ENCODE results near the gene MMEL1. TPM values are rescaled to one million over a fixed set of nuclear protein-coding genes. Genes with fewer than 3 reads are reported as not detected.
A peak's percentile ranks its signal among the peaks of the same experiment; 100 is the strongest.
"Not testable (repeated sequence)": the region's sequence is repeated elsewhere in the genome, so short reads cannot be mapped to it uniquely, and the experiment has no call there.

Gene MMEL1
- polyA plus RNA-seq, 4 donors, result 7.6 to 35.4 (median 22.7) TPM

GRCh38 chr1:2570332-2570731 is 62.5 kb downstream of the MMEL1 start:
- 85 to 91% (median 88%) methylated on average over 17 of the region's 17 CpGs for WGBS, 3 donors
- Histone ChIP-seq H3K9me3 (ENCODE audit: control insufficient read depth in 2 of 2, insufficient read depth in 1 of 2, low read depth in 1 of 2, low read length in 1 of 2) (peaks cover 0 to 50% of the 10 kb centered on the region in 2 donors), H3K4me1 (ENCODE audit: control insufficient read depth in 3 of 3, insufficient read depth in 2 of 3, low read depth in 1 of 3, low read length in 2 of 3) (peaks cover 0 to 33% (median 2%) of the 10 kb centered on the region in 3 donors), H3K4me3 (ENCODE audit: low read depth in 1 of 3, low read length in 3 of 3) (no peak overlapping the region), H3K27me3 (ENCODE audit: control insufficient read depth in 3 of 3, insufficient read depth in 3 of 3, low read length in 3 of 3) (no peaks in the 10 kb centered on the region), H3K27ac (ENCODE audit: low read depth in 1 of 3, low read length in 2 of 3) (no peak overlapping the region), H3K36me3 (ENCODE audit: control insufficient read depth in 3 of 3, insufficient read depth in 2 of 3, low read depth in 1 of 3, low read length in 3 of 3) (peaks cover 0 to 15% (median 0%) of the 10 kb centered on the region in 3 donors)
- DNase-seq (no peak), FAIRE-seq (no peak)

DNA sequence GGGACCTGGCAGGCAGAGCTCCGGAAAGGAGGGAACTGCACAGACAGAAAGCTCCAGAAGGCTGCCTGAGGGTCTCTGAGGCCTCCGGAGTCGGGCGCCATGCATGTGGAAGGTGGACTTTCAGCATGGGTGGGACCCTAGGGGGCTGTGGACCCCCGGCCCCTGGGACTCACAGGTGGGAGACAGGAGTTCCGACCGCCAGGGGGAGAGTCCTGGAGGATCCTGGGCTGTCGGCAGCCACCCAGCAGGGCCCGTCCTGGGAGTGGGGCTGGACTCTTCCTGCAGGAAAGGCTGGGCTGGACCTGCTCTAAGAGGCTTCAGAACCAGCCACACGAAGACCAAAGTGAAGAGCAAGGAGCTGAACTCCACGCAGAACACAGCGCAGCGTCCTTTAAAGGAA is 63.1 kb downstream of the MMEL1 start:
- Histone ChIP-seq H3K36me3 (ENCODE audit: control insufficient read depth in 3 of 3, insufficient read depth in 2 of 3, low read depth in 1 of 3, low read length in 3 of 3) (peaks cover 0 to 15% (median 0%) of the 10 kb centered on the region in 3 donors), H3K9me3 (ENCODE audit: control insufficient read depth in 2 of 2, insufficient read depth in 1 of 2, low read depth in 1 of 2, low read length in 1 of 2) (peaks cover 0 to 44% of the 10 kb centered on the region in 2 donors), H3K4me1 (ENCODE audit: control insufficient read depth in 3 of 3, insufficient read depth in 2 of 3, low read depth in 1 of 3, low read length in 2 of 3) (peaks cover 0 to 34% (median 2%) of the 10 kb centered on the region in 3 donors)
- H3K27ac ChIP-seq (ENCODE audit: low read depth in 1 of 3, low read length in 2 of 3); H3K27me3 ChIP-seq (ENCODE audit: control insufficient read depth in 3 of 3, insufficient read depth in 3 of 3, low read length in 3 of 3); FAIRE-seq; DNase-seq; H3K4me3 ChIP-seq (ENCODE audit: low read depth in 1 of 3, low read length in 3 of 3): not testable (repeated sequence)
- WGBS, 3 donors, result 79 to 84% (median 81%) methylated on average over 11 to 13 of the region's 13 CpGs

- no peak for DNase-seq
- Histone ChIP-seq H3K27me3 (ENCODE audit: control insufficient read depth in 3 of 3, insufficient read depth in 3 of 3, low read length in 3 of 3) (no peaks in the 10 kb centered on the region), H3K27ac (ENCODE audit: low read depth in 1 of 3, low read length in 2 of 3) (no peak overlapping the region), H3K9me3 (ENCODE audit: control insufficient read depth in 2 of 2, insufficient read depth in 1 of 2, low read depth in 1 of 2, low read length in 1 of 2) (peaks cover 0 to 38% of the 10 kb centered on the region in 2 donors), H3K4me3 (ENCODE audit: low read depth in 1 of 3, low read length in 3 of 3) (no peak overlapping the region), H3K36me3 (ENCODE audit: control insufficient read depth in 3 of 3, insufficient read depth in 2 of 3, low read depth in 1 of 3, low read length in 3 of 3) (peaks cover 0 to 21% (median 0%) of the 10 kb centered on the region in 3 donors), H3K4me1 (ENCODE audit: control insufficient read depth in 3 of 3, insufficient read depth in 2 of 3, low read depth in 1 of 3, low read length in 2 of 3) (peaks cover 0 to 38% (median 2%) of the 10 kb centered on the region in 3 donors)
- WGBS, 3 donors, result 86 to 88% (median 87%) methylated on average over 15 to 17 of the region's 17 CpGs
- no peak for FAIRE-seq
These were observed 63.8 kb downstream of the MMEL1 start for GRCh38 chr1:2569060-2569459.

DNA sequence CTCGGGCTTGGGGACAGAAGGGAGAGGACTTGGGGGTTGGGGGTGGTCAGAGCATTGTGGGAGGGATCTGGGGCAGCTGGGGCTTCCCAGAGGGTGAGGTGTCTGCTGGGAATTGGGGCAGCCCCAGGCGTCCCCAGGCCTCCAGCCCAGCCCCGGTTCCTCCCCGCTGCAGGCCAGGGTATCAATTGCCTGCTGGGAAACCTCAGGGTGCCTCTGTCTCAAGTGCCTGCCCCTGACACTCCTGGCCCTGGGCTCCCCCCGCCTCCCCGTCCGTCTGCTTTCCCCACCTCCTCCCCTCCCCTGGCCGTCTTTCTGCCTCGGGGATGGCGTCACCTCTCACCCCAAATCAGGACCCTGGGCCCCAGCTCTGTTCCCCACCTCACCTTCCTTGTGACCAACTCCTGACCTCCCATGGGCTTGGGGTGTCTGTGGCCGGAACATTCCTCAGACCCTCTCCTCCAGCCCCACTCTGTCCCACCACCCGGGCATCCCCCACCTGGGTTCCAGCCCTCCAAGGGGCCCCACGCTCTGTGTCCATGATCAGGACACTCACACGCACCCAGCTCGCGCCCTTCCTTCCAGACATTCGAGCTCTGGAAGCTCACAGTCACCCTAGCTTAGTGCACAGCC is 64.5 kb downstream of the MMEL1 start:
- H3K27ac ChIP-seq (ENCODE audit: low read depth in 1 of 3, low read length in 2 of 3); H3K27me3 ChIP-seq (ENCODE audit: control insufficient read depth in 3 of 3, insufficient read depth in 3 of 3, low read length in 3 of 3); H3K4me3 ChIP-seq (ENCODE audit: low read depth in 1 of 3, low read length in 3 of 3); DNase-seq; FAIRE-seq: not testable (repeated sequence)
- Histone ChIP-seq H3K4me1 (ENCODE audit: control insufficient read depth in 3 of 3, insufficient read depth in 2 of 3, low read depth in 1 of 3, low read length in 2 of 3) (peaks cover 0 to 45% (median 2%) of the 10 kb centered on the region in 3 donors), H3K36me3 (ENCODE audit: control insufficient read depth in 3 of 3, insufficient read depth in 2 of 3, low read depth in 1 of 3, low read length in 3 of 3) (peaks cover 2 to 29% (median 4%) of the 10 kb centered on the region in 3 donors), H3K9me3 (ENCODE audit: control insufficient read depth in 2 of 2, insufficient read depth in 1 of 2, low read depth in 1 of 2, low read length in 1 of 2) (peaks cover 0 to 30% of the 10 kb centered on the region in 2 donors)
- WGBS, 3 donors, result 45 to 57% (median 47%) methylated on average over 4 to 12 of the region's 17 CpGs

DNA sequence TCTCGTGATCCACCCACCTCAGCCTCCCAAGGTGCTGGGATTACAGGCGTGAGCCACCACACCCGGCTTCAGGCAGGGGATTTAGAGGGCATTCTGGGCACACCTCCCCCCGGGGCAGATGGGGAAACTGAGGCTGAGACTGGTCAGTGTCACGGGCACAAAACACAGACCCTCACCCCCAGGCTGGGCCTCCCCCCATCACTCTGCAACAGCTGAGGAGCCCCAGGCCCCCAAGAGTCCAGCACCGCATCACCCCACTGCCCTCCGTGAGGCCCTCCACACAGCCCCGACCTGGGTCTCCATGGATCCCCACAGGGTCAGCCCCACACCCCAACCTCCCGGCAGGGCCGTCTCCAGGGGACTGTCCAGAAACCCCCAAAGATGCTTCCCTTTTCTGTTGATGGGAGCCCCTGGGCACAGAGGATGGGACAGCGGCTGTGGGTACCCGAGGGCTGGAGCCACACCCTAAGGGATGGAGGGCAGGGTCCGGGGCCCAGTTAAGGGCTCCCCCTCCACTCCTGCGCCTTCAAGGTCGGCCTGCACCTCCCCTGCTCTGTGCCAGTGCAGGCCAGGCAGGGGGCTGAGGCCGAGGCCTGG is 65.6 kb downstream of the MMEL1 start:
- Histone ChIP-seq H3K4me1 (ENCODE audit: control insufficient read depth in 3 of 3, insufficient read depth in 2 of 3, low read depth in 1 of 3, low read length in 2 of 3) (peaks cover 0 to 57% (median 2%) of the 10 kb centered on the region in 3 donors), H3K36me3 (ENCODE audit: control insufficient read depth in 3 of 3, insufficient read depth in 2 of 3, low read depth in 1 of 3, low read length in 3 of 3) (peaks cover 5 to 40% (median 8%) of the 10 kb centered on the region in 3 donors), H3K4me3 (ENCODE audit: low read depth in 1 of 3, low read length in 3 of 3) (no peak overlapping the region), H3K9me3 (ENCODE audit: control insufficient read depth in 2 of 2, insufficient read depth in 1 of 2, low read depth in 1 of 2, low read length in 1 of 2) (peaks cover 0 to 20% of the 10 kb centered on the region in 2 donors), H3K27me3 (ENCODE audit: control insufficient read depth in 3 of 3, insufficient read depth in 3 of 3, low read length in 3 of 3) (no peaks in the 10 kb centered on the region), H3K27ac (ENCODE audit: low read depth in 1 of 3, low read length in 2 of 3) (no peak overlapping the region)
- WGBS, 3 donors, result 67 to 77% (median 69%) methylated on average over 14 to 16 of the region's 16 CpGs
- FAIRE-seq (no peak), DNase-seq (no peak)

DNA sequence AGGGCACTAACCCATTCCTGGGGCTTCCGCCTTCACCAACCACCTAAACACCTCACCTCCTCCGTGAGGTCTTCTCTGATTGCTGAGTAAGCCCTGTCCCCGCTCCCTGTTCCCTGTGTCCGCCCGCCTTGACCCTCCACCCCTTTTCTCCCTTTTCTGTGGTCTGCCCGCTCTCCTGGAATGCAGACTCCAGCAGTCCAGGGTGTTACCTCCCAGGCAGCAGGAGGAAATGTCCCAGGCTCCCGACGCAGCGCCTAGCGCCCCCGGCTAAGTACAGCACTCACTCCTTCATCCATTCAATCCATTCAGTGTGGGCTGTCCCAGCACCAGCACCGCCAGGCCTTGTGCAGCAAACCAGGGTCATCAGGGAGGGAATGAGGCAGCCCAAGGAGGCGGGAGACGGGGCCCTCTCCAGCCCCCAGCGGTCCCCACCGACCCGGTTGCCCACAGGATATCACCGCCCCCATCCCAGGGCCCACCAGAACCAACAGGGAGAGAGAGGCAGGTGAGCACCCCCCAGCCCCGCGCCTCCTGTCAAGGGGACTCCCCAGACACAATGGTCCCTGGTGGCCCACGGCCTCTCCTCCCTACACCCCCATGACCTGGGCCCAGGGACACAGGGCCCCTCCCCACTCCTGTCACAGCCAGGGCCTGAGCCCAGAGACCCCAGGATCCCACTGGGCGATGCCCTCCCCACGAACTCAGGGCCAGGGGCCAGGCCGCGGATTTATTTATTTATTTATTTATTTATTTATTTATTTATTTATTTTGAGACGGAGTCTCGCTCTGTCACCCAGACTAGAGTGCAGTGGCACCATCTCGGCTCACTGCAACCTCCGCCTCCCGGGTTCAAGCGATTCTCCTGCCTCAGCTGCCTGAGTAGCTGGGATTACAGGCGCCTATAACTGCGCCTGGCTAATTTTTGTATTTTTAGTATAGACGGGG is 66.4 kb downstream of the MMEL1 start:
- no peak for FAIRE-seq

GRCh38 chr1:2564815-2565374 is 67.9 kb downstream of the MMEL1 start:
- Histone ChIP-seq H3K4me1 (ENCODE audit: control insufficient read depth in 3 of 3, insufficient read depth in 2 of 3, low read depth in 1 of 3, low read length in 2 of 3) (peaks cover 0 to 73% (median 0%) of the 10 kb centered on the region in 3 donors), H3K36me3 (ENCODE audit: control insufficient read depth in 3 of 3, insufficient read depth in 2 of 3, low read depth in 1 of 3, low read length in 3 of 3) (peaks cover 8 to 58% (median 11%) of the 10 kb centered on the region in 3 donors), H3K9me3 (ENCODE audit: control insufficient read depth in 2 of 2, insufficient read depth in 1 of 2, low read depth in 1 of 2, low read length in 1 of 2) (no peaks in the 10 kb centered on the region), H3K27me3 (ENCODE audit: control insufficient read depth in 3 of 3, insufficient read depth in 3 of 3, low read length in 3 of 3) (no peaks in the 10 kb centered on the region), H3K4me3 (ENCODE audit: low read depth in 1 of 3, low read length in 3 of 3) (no peak overlapping the region), H3K27ac (ENCODE audit: low read depth in 1 of 3, low read length in 2 of 3) (peak overlapping the region in 2 of 3 donors; percentile 0 to 92)
- 19 to 44% (median 27%) methylated on average over 14 of the region's 14 CpGs for WGBS, 3 donors
- FAIRE-seq (no peak), DNase-seq (peak; percentile 85 to 89)

More for the DNA sequence above, 66.4 kb downstream of the MMEL1 start:
- WGBS, 3 donors, result 60 to 76% (median 74%) methylated on average over 27 to 34 of the region's 34 CpGs
- Histone ChIP-seq H3K36me3 (ENCODE audit: control insufficient read depth in 3 of 3, insufficient read depth in 2 of 3, low read depth in 1 of 3, low read length in 3 of 3) (peaks cover 8 to 48% (median 8%) of the 10 kb centered on the region in 3 donors), H3K27me3 (ENCODE audit: control insufficient read depth in 3 of 3, insufficient read depth in 3 of 3, low read length in 3 of 3) (no peaks in the 10 kb centered on the region), H3K27ac (ENCODE audit: low read depth in 1 of 3, low read length in 2 of 3) (peak overlapping the region in 1 of 3 donors; percentile 1), H3K4me1 (ENCODE audit: control insufficient read depth in 3 of 3, insufficient read depth in 2 of 3, low read depth in 1 of 3, low read length in 2 of 3) (peaks cover 0 to 62% (median 2%) of the 10 kb centered on the region in 3 donors), H3K4me3 (ENCODE audit: low read depth in 1 of 3, low read length in 3 of 3) (no peak overlapping the region), H3K9me3 (ENCODE audit: control insufficient read depth in 2 of 2, insufficient read depth in 1 of 2, low read depth in 1 of 2, low read length in 1 of 2) (peaks cover 0 to 13% of the 10 kb centered on the region in 2 donors)
- DNase-seq, result no peak
